Measurements from ENCODE around the gene NIT1.

The NIT1 gene

DNA sequence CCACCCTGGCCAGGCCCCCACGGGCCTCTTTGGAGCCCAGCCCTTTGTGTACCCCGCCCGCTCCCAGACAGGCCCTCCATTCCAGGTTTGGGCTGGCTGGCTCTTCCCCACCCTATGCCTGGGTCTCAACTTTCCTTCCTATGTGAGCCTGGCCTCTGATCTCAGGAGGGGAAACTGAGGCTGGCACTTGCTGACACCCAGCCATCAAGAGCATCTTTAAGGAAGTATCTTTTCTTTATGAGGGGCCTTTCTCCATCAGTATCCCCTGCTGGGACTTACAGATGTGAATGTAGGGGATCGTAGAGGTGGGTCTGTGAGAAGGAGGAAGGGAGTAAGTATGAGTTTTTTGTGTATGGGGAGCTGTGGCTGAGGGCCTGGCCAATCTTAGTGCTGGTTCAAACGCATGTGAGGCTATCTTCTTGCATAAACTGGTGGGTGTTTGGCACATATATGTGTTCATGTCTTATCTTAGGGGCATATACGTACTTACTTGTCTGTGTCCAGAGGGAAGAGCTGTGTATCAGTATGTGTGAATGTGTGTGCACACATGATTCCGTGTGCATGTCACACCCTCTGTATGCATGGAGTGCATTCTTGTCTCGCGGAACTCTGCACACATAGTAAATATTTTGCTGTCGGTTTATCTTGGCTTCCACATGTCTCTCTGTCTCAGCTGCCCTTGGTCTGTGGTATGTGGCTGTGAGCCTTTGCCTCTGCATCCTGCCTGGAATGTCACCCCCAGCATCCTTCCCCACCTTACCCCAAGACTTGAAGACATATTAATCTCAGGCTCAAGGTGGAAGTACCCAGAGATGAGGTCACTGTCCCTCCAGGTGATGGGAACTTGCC, 33.9 kb upstream of the NIT1 start:
- no peak for DNase-seq (ENCODE audit: low spot score)

DNA sequence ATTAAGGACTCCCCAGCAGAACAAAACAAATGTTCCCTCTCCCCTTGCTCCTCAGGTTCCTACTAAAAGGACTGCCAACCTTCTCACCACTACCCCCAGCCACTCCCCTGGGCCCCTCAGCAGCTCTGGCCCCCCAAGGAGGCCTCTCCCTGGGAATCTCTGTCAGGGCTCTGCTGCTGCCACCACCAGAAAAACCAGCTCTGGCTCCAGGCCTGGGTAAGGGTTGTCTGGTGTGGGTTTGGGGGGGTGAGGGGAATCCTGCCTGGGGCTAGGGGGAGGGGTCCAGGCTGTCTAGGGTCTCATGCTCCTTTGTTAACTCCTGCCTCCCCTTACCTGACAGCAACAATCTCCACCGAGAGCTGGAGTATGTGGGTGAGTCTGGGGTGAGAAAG, 33.3 kb upstream of the NIT1 start:
- DNase-seq (ENCODE audit: low spot score), result no peak

DNA sequence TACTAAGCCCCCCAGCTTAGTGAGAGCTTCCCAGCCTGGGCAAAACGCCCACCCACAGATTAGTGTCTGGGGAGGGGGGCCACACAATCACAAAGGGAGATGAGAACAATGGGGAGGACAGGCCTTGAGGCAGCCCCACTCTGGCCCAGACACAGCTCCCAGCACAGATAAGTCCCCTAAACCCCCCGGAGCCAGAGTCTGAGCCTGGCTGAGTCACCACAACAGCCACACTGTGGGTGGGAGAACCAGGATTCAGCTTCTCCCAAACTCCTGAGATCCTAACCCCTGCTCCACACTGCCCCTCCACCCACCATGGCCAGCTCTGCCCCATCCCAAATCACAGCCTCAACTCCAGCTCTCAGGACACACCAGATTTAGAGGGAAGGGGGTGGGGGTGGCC, 32.7 kb upstream of the NIT1 start:
- no peak for DNase-seq (ENCODE audit: low spot score)

DNA sequence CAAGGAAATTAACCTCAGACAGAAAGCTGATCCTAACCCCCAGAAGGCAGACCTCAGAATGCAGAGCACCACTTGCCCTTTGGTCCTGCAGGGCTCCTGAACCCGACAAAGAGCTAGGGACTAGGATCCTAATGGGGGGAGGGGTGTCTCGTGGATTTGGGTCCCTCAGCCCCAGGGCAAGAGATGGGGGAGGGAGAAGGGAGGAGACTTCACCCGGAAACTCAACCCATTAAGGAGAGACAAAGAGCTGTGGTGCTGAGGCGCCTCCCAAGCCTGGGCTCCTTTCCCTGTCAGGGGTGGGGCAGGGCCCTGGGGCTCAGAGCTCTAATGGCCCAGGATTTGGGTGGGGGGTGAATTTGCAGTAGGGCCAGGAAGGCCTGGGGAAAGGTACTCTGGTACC, 31.4 kb upstream of the NIT1 start:
- no peak for DNase-seq (ENCODE audit: low spot score)

DNA sequence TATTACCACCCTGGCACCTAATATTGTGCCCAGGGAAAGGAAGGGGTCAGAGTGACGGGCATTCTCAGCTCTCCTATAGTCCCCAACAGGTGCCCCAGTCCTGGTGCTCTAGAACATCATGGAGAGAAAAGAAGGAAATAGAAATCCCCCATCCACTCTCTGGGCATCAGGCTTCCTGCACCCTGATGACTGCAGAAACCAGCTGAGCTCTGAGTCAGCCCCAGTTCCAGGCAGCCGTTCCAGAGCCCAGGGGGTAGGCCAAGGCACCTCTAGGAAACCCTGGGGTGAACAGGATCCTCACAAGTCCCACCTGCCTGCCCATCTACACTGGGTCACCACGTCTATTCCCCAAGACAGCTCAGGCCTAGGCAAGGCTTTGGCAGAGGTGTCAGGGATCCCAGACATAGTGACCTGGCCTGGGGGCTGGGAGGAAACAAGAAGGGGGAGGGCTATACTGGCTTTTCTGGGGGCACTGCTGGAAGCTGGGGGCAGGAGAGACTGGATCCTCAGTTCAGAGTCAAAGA, 29.3 kb upstream of the NIT1 start:
- no peak for DNase-seq (ENCODE audit: low spot score)

DNA sequence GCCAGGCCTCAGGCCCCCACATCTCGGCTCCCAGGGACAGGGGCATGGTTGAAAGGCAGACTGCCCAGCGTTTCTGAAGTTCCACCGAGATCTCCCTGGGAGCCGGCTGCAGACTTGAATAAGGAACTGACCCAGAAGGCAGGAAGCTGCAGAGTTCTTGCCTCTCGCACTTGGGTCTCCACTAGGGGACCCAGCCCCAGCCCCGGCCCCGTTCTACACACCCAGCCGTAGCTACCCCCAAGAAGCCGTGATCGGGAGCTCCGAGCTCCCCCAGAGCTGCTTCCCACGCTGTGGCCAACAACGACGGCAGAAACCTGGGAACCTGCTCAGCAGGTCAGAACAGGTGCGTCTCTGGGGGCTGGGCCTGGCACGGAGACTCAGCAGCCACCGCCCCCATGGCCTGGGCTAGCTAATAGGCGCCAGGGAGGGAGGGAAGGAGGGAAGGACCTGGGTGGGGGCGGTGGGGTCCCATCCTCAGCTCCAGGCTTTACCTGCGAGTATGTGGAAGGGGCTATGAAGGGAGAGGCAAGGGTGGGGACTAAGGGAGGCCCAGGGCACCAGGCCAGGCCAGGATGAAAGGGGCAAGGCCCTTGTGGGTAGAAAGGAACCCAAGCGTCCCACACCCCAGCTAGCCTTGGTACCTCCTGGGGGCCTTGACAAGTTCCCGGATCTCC, 28.5 kb upstream of the NIT1 start, which contains the start of gene NECTIN4:
TSS of gene NECTIN4 (minus strand) at position 308 of the 674 bp plus-strand sequence. CDS start at position 46, 262 bp downstream.
- no peak for DNase-seq (ENCODE audit: low spot score)

DNA sequence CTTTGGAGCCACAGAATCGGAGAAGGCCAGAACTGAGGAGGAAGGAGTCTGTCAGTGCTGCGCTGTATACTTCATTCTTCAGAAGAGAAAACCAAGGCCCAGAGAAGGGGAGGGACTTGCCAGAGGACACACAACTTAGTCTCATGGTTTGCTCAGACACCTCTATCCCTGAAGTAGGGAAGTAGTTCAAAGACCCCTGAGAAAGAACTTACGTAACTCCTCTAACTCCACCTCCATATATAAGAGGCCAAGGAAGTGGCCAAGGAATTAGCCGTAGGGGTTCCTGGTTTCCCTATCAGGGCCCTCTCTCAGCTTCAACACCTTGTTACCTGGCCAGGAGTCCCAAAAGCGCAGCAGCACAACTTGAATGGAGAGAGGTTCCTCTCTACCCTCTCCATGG, 28.0 kb upstream of the NIT1 start:
- DNase-seq (ENCODE audit: low spot score), result no peak

DNA sequence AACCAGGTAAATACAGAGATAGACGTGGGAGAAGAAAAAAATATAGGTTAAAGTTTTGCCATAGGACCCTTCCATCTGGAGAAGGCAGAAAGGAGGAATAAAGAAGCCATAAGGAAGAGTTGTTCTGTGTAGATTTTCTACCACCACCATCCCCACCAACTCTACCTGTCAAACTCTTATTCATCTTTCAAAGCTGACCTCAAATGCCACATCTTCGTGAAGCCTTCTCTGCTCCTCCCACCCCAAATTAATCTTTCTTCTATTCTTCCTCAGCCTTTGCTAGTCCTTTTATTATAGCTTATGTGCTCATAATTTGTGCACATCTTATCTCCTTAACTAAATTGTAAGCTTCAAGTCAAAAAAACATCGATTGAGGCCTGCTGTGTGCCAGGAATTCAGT, 27.3 kb upstream of the NIT1 start:
- DNase-seq (ENCODE audit: low spot score), result no peak

DNA sequence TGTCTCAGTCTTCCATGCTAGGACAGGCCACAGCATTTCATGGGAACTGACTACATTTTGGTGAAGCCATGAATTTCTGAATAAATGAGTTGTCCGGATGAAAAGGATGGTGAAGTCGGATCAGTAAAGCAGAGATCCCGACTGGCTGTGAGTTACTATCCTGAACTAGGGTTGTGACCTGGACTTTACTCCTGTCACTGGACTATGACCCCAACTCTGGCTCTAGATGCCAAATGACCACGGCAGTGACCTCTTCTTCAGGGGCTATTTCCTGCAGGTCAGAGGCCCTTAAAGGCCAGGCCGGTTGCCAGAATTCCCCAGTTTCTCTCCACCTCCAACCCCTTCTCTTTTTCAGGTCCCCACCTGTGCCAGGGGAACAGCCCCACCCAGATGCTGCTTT, 26.8 kb upstream of the NIT1 start:
- DNase-seq (ENCODE audit: low spot score), result no peak

DNA sequence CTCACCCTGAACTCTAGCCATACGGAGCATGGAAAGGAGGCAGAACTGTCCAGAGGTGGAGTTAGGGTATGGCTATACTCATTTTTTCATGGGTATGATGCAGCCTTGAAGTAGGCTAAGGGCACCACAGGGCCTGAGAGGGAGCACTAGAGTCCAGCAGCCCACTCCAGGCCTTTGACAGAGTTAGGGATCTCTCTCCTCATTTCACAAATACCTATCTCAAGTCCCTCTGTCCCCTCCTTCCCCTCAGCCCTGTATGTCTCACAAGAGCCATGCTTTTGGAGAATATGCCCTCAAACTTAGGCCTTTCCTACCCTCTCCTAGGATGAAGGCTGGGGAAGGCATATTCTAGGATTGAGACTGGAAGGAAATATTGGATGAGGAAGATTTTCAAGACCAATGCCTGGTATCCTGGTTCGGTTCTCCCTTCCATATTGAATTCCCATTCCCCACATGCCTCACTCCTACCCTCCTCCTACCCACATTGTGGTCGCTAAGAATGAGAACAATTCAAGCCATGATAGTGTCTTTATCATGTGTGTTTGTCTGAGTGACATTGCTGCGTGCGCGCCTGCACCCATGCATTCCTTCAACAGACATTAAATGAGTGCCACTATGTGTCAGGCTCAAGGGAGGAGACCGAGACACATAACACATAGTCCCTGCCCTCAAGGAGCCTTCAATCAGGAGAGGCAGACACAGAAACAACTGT, 26.0 kb upstream of the NIT1 start:
- no peak for DNase-seq (ENCODE audit: low spot score)

DNA sequence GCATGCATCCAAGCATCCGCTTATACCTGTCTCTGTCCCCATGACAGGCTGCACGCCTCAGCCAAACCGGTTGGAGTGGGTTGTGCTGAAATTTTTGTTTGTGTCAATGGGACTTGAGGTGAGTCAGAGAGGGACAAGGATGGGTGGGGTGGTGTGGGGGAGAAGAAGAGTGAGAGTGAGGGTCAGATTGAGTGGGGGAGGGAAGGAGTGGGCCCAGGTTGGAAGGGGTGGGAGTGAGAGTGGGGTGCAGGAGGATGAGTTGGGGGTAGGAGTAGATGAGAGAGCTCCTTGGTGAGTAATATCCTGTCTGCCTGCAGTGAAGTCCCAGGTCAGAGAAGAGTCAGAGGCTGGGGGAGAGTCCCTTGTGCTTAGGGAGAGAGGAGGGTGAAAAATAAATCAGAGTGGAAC, 25.3 kb upstream of the NIT1 start:
- DNase-seq (ENCODE audit: low spot score), result no peak

DNA sequence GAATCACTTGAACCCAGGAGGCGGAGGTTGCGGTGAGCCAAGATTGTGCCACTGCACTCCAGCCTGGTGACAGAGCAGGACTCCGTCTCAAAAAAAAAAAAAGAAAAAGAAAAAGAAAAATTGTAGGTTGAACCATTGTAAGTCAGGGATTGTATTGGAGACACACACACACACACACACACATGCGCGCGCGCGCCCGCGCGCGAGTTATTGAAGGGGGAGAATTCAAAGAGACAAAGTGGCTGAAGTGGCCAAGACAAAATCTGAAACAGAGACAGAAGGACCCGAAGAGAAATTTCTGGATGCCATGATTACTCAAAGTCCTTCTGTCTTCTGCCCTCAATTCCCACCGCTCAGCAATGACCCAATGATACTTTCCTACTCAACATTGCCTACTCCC, 23.4 kb upstream of the NIT1 start:
- no peak for DNase-seq (ENCODE audit: low spot score)

DNA sequence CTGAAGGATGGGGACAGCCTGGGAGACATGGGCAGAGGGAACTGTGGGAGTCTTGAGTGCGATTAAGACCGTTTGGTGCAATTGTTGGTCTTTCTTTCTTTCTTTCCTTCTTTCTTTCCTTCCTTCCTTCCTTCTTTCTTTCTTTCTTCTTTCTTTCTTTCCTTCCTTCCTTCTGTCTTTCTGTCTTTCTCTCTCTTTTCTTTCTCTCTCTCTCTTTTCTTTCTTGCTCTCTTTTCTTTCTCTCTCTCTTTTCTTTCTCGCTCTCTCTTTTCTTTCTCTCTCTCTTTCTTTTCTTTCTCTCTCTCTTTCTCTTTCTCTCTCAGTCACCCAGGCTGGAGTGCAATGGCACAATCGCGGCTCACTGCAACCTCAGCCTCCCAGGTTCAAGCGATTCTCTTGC, 22.7 kb upstream of the NIT1 start:
- DNase-seq (ENCODE audit: low spot score), result no peak

DNA sequence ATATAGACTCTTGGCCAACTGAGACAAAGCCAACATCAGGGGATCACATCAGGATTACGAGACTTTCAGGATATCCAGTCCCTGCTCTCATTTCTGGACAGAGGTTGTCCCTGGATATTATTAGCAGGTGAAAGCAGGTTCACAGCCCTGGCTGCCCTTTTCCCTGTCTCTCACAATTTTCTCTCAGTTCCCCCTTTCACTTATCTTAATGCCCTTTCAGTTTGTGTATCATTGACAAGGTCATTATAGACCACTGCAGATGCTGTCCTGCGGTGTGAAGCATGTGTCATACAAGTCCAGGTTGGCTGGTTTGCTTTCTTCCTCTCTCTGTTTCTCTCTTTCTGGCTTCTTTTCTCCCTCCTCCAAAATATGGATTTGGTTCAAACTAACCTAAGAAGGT, 21.9 kb upstream of the NIT1 start:
- DNase-seq (ENCODE audit: low spot score), result no peak

DNA sequence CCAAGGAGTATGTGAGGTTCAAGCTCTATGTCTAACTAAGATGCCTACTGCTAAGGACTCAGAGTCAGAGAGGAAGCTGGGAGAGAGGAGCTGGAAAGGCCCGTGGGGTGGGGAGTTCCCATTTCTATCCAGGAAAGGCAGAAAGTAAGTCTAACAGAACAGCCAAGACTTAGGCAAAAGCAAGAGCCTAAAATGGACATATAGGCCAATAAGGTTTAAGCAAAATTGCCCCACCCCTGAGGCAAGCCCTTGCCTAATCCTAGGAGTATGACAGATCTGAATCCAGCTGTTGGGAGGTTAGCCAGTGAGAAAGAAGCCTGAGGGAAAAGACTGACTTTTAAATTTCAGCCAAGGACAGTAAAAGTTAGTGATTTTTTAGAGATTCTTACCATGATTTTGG, 21.4 kb upstream of the NIT1 start:
- DNase-seq (ENCODE audit: low spot score), result no peak

DNA sequence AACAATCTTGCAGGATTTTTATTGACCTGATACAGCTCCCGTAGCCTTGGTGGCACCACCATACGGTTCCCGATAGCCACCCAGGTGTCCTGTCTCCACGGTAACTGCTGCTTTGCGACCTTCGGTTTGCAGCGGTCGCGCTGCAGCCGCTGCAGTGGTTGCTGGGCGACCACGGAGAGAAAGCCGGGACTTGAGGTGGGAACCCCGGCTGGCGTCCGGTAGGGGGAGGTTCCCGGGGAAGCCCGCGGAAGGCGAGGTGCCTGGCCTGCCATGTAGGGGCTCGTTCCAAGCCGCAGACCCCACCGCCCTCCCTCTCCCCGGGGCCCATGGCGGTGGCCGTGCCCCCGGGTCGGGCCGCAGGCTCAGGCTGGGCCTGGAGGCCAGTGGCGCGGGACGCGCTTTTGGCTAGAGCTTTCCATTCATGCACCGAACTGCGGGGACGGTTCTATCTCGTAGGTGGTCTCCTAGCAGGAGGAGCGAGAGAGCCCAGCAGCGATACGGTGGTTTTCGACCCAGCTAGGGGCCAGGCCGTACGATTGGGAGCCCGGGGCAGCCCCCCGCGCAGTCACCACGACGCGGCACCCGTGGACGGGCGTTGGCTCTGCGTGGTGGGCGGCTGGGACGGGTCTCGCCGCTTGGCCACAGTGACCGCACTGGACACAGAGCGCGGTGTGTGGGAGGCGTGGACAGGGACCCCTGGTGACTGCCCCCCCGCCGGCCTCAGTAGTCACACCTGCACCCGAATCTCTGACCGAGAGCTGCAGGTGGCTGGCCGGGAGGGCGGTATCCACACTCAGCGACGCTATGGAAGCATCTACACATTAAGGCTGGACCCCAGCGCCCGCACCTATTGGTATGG, 19.5 kb upstream of the NIT1 start, which contains the start of gene KLHDC9:
TSS of gene KLHDC9 (plus strand) at position 152 of the 859 bp plus-strand sequence. CDS start at position 327, 175 bp downstream.
- DNase-seq (ENCODE audit: low spot score), result peak; percentile 87

DNA sequence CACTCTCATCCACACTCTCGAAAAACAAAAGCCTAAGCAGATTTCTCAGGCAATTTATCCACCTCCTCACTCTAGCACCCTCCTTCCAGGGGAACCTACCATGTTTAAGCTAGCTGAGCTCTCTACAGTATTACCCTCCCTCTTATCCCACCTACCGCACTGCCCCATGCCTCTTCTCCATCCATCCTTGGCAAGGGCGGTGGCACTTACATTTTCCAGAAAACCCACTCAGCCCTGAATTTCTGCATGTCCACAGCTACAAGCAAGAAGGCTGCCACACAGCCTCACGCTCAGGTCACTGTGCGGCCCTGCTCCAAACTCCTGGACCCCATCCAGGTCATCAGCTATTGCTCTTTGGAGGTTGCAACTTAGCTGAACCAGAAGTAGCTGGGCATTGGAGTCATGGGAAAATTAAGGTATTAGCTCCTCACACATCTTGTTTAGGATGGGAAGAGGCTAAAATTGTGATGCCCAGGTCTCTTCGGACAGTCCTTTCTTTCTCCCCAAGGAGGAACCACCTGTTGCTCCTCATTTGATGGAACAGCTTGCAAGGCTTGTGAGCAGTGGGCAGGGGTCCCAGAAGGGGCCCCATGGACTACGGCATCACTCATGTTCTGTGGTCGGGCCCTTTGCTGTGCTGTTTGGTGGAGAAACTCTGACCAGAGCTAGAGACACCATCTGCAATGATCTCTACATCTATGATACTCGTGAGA, 18.7 kb upstream of the NIT1 start:
- no peak for DNase-seq (ENCODE audit: low spot score)

DNA sequence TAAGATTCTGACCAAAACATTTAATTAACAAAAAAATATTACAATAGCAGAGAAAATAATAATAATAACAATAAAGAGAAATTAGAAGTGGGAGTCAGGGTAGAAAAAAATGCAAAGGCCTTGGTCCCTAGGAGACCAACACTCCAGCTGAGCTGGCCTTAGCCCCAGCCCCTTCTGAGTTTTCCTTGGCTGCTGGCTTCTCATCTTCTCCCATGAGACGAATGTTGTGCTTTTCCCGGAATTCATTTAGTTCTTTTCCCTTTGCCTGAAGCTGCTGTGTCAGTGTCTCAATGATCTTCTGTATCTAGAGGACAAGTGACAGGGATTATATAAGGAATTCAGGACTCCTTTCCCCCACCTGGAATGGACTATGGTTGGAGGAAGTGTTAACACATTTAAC, 17.3 kb upstream of the NIT1 start:
- DNase-seq (ENCODE audit: low spot score), result no peak

DNA sequence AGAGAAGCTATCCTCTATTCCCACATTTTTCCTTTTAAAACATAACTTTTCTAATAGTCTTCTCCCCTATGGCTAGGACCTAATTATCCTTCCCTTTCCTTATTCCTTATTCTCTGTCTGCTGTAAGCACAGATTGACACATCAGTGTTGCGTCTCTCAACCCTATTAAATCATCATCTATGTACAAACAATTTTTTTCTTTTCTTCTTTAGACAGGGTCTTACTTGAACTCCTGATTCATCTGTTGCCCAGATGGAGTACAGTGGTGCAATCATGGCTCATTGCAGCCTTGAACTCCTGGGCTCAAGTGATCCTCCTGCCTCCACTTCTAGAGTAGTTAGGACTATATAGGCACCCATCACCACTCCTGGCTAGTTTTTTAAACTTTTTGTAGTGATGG, 11.5 kb upstream of the NIT1 start:
- no peak for DNase-seq (ENCODE audit: low spot score)

DNA sequence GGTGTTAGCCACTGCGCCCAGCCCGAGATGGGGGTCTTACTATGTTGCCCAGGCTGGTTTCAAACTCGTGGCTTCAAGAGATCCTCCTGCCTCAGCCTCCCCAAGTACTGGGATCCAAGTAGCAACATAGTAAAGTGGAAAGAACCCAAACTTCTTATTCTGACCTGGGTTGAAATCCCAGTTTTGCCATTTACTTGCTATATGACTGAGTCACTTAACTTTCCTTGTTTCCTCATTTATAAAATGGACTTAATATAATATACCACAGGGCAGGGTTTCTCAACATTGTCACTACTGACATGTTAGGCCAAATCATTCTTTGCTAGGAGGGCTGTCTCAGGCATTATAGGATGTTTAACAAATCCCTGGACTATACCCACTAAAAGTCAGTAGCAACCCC, 6.8 kb upstream of the NIT1 start:
- DNase-seq (ENCODE audit: low spot score), result no peak

DNA sequence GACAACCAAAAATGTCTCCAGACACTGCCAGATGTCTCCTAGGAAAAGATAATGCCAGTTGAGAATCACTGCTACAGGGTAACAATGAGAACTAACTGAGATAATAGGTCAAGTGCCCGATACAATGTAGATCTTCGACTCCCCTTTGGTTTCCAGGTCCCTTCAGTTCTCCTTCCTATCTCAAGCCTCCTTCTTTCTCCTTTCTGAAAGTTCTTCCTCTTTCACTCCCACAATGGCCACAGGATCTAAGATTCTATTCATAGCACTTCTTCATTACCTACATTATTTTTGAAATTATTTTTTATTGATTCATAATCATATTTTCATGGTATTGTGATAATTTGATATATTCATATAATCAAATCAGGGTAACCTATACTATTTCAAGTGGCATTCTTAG, 6.4 kb upstream of the NIT1 start:
- DNase-seq (ENCODE audit: low spot score), result no peak
